HCT116 (cell line): ENCODE results near the gene TENM3. TPM values are rescaled to one million over a fixed set of nuclear protein-coding genes. Genes with fewer than 3 reads are reported as not detected.

Experiments used
- ATAC-seq: fragments of 200-7000 bp; cut with Tn5 transposase; 2 replicates; pipeline ENCODE4 v1.9.1; 2020; ENCODE audit warnings: mild to moderate bottlenecking, moderate library complexity
- BruUV-seq: library from RNA; stranded (reverse); fragments of 400-500 nt; replicated peaks from 2 replicates; lab custom pipeline; 2021; lab: Mats Ljungman, UMichigan
- CTCF ChIA-PET: fragments of 300-600 bp; sonication (Branson Sonifier 250); formaldehyde crosslinking; loops from one replicate; lab custom pipeline; 2021; ENCODE audit warnings: antibody characterized with exemption; lab: Charles Lee
- POLR2A ChIA-PET: fragments of 300-600, 350-600 bp; sonication (Branson Sonifier 250); formaldehyde crosslinking; loops from one replicate; lab custom pipeline; 2021; ENCODE audit warnings: antibody characterized with exemption; lab: Charles Lee
- RAD21 ChIA-PET, 2 experiments: fragments of 300-600 bp; sonication (Branson Sonifier 250); formaldehyde crosslinking; loops; one replicate each; lab custom pipeline; 2023; ENCODE audit warnings: low total read pairs in 2 of 2; ENCODE audit not compliant: uncharacterized antibody in 2 of 2, unreplicated experiment in 2 of 2, low non-redundant PET in 1 of 2; lab: Charles Lee
- DNase-seq: peaks from one replicate; pipeline ENCODE4 v3.0.0-alpha.2; 2010; ENCODE audit warnings: low read depth, low spot score
- H2AFZ ChIP-seq: fragments of 200-600 bp; shearing (Covaris generic), sonication (generic); 2 replicates; pipeline ENCODE4 v1.6.1; 2017; ENCODE audit warnings: low read depth, mixed run types, mixed read lengths, antibody characterized with exemption, low read length; ENCODE audit not compliant: poor library complexity, severe bottlenecking
- H3K27ac ChIP-seq: 2 replicates; pipeline ENCODE4 v1.5.1; 2012; ENCODE audit warnings: low read depth, low read length
- H3K27me3 ChIP-seq: fragments of 200-600 bp; sonication (generic); 2 replicates; pipeline ENCODE4 v1.6.1; 2016; ENCODE audit warnings: mixed run types, low read length, mixed read lengths; ENCODE audit not compliant: insufficient read depth
- H3K36me3 ChIP-seq, 2 experiments: fragments of 200-500 bp in 1 of 2; fragments of 200-600 bp in 1 of 2; sonication (Bioruptor generic) in 1 of 2; sonication (generic) in 1 of 2; 2 replicates each; pipeline versions ENCODE4 v1.5.1 to v1.6.1; 2014 to 2016; ENCODE audit warnings: low read length in 2 of 2, inconsistent platforms in 1 of 2, mixed read lengths in 1 of 2, mixed run types in 1 of 2; ENCODE audit not compliant: insufficient read depth in 2 of 2, control insufficient read depth in 1 of 2
- H3K4me1 ChIP-seq, 2 experiments: fragments of 200-600 bp in 1 of 2; sonication (generic) in 1 of 2; 2 replicates each; pipeline versions ENCODE4 v1.5.1 to v1.6.1; 2012 to 2017; ENCODE audit warnings: low read length in 2 of 2, inconsistent platforms in 1 of 2, mild to moderate bottlenecking in 1 of 2, mixed read lengths in 1 of 2, mixed run types in 1 of 2, moderate library complexity in 1 of 2; ENCODE audit not compliant: insufficient read depth in 2 of 2, control insufficient read depth in 1 of 2
- H3K4me2 ChIP-seq: fragments of 200-600 bp; sonication (generic); 2 replicates; pipeline ENCODE4 v1.6.1; 2017; ENCODE audit warnings: mixed run types, low read length, mixed read lengths
- H3K4me3 ChIP-seq, 2 experiments: fragments of 200-600 bp in 1 of 2; sonication (generic) in 1 of 2; replicated peaks in 1 of 2; 2 replicates each; pipeline ENCODE4 v1.5.1; 2011 to 2016; ENCODE audit warnings: low read length in 2 of 2, control low read depth in 1 of 2, low read depth in 1 of 2, mild to moderate bottlenecking in 1 of 2, mixed read lengths in 1 of 2, mixed run types in 1 of 2
- H3K79me2 ChIP-seq: fragments of 200-600 bp; sonication (generic); 2 replicates; pipeline ENCODE4 v1.6.1; 2017; ENCODE audit warnings: mild to moderate bottlenecking, mixed run types, low read length, moderate library complexity, mixed read lengths; ENCODE audit not compliant: insufficient read depth
- H3K9ac ChIP-seq: fragments of 200-600 bp; sonication (generic); 2 replicates; pipeline ENCODE4 v1.6.1; 2016; ENCODE audit warnings: low read length, mixed read lengths
- H3K9me2 ChIP-seq: fragments of 200-600 bp; sonication (generic), shearing (Covaris generic); 2 replicates; pipeline ENCODE4 v1.6.1; 2017; ENCODE audit warnings: mixed run types, mild to moderate bottlenecking, moderate library complexity; ENCODE audit not compliant: insufficient read depth
- H3K9me3 ChIP-seq, 2 experiments: fragments of 200-500 bp in 1 of 2; fragments of 200-600 bp in 1 of 2; sonication (Bioruptor generic) in 1 of 2; sonication (generic) in 1 of 2; 2 replicates each; pipeline ENCODE4 v1.6.1; 2014 to 2017; ENCODE audit warnings: low read length in 2 of 2, mixed read lengths in 2 of 2, inconsistent platforms in 1 of 2, low read depth in 1 of 2, mild to moderate bottlenecking in 1 of 2, mixed run types in 1 of 2, moderate library complexity in 1 of 2; ENCODE audit not compliant: control insufficient read depth in 1 of 2, insufficient read depth in 1 of 2
- H4K20me1 ChIP-seq: fragments of 200-600 bp; sonication (generic), shearing (Covaris generic); 2 replicates; pipeline ENCODE4 v1.6.1; 2017; ENCODE audit warnings: mixed run types, mild to moderate bottlenecking, moderate library complexity; ENCODE audit not compliant: insufficient read depth
- CEBPB ChIP-seq: IDR thresholded peaks from 2 replicates; pipeline ENCODE4 v1.6.1; 2012; ENCODE audit warnings: low read depth
- ELF1 ChIP-seq: IDR thresholded peaks from 2 replicates; pipeline ENCODE4 v1.6.1; 2012; ENCODE audit warnings: low read depth, borderline replicate concordance
- EZH2 ChIP-seq: fragments of 200-600 bp; sonication (generic); IDR thresholded peaks from 2 replicates; pipeline ENCODE4 v1.6.1; 2017; ENCODE audit warnings: antibody characterized with exemption, mixed run types
- EZH2phosphoT487 ChIP-seq: fragments of 200-600 bp; IDR thresholded peaks from 2 replicates; pipeline ENCODE4 v1.6.1; 2018; ENCODE audit warnings: antibody characterized with exemption, borderline replicate concordance
- MAX ChIP-seq: IDR thresholded peaks from 2 replicates; pipeline ENCODE4 v1.6.1; 2012
- POLR2A ChIP-seq: IDR thresholded peaks from 2 replicates; pipeline ENCODE4 v1.7.0; 2011; ENCODE audit warnings: borderline replicate concordance; ENCODE audit not compliant: insufficient read depth, insufficient read length; ENCODE audit errors: extremely low read depth
- POLR2AphosphoS5 ChIP-seq: IDR thresholded peaks from 2 replicates; pipeline ENCODE4 v1.6.1; 2011; ENCODE audit warnings: mild to moderate bottlenecking, low read depth, low read length, moderate library complexity
- RAD21 ChIP-seq: IDR thresholded peaks from 2 replicates; pipeline ENCODE4 v1.6.1; 2012; ENCODE audit warnings: low read depth, mild to moderate bottlenecking
- SIN3A ChIP-seq: IDR thresholded peaks from 2 replicates; pipeline ENCODE4 v1.6.1; 2012; ENCODE audit warnings: low read depth
- SP1 ChIP-seq: IDR thresholded peaks from 2 replicates; pipeline ENCODE4 v1.6.1; 2012; ENCODE audit warnings: low read depth
- SRF ChIP-seq: IDR thresholded peaks from 2 replicates; pipeline ENCODE4 v1.6.1; 2012; ENCODE audit warnings: low read depth
- TCF7L2 ChIP-seq: IDR thresholded peaks from 2 replicates; pipeline ENCODE4 v1.7.0; 2011; ENCODE audit warnings: borderline replicate concordance, inconsistent platforms; ENCODE audit not compliant: insufficient read depth, insufficient read length; ENCODE audit errors: extremely low read depth
- YY1 ChIP-seq: IDR thresholded peaks from 2 replicates; pipeline ENCODE4 v1.6.1; 2011; ENCODE audit warnings: low read length, low read depth, moderate library complexity, mild to moderate bottlenecking; ENCODE audit not compliant: insufficient replicate concordance; ENCODE audit errors: extremely low read depth
- ZFX ChIP-seq: fragments of 450-650 bp; IDR thresholded peaks from 2 replicates; pipeline ENCODE4 v1.6.1; 2017
- intact Hi-C: fragments of 100-400 bp; cut with micrococcal nuclease; formaldehyde crosslinking; loops from 2 replicates; pipeline ENCODE4 v1.10.0; 2022
- total RNA-seq: library from RNA; stranded (reverse); gene quantifications from one replicate; pipeline ENCODE4 v1.2.1, GENCODE V29; 2021; ENCODE audit not compliant: unreplicated experiment
- TF ChIP-seq, protein P1 (sequence below): IDR thresholded peaks from 2 replicates; pipeline ENCODE4 v1.6.1; 2012; ENCODE audit warnings: low read depth
- TF ChIP-seq, protein P2 (sequence below): IDR thresholded peaks from 2 replicates; pipeline ENCODE4 v1.6.1; 2011; ENCODE audit warnings: mild to moderate bottlenecking, low read length, moderate library complexity; ENCODE audit not compliant: insufficient replicate concordance; ENCODE audit errors: extremely low read depth

The TENM3 gene
- total RNA-seq, 1 experiment from 2014 or later: 0.54 TPM

DNA sequence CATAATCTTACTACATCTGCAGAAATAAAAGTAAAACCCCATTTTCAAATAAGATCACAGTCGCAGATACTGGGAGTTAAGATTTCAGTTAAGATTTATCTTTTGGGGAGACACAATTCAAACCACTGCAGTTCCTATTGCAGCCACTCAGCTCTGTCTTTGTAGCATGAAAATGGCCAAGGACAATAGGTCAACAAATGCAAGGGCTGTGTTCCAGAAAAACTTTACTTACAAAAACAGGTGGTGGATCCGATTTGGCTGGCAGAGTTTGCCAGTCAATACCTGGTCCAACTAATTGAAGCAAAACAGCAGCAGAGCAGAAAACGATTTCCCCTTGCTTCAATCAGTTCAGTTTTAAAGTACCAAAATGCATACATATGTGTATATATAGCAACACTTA lies 77.4 kb downstream of the TENM3 start:
- ATAC-seq (no peak), DNase-seq (no peak)
- Histone ChIP-seq H3K36me3 (no peaks in the 10 kb centered on the region), H4K20me1 (no peaks in the 10 kb centered on the region; the same call in 1 of the 2 replicates), H3K9me3 (0 out of 4 replicates have a peak, but pooled peaks cover 0 to under 1% of the 10 kb centered on the region in 2 experiments), H3K9ac (no peak overlapping the region), H3K9me2 (no peaks in the 10 kb centered on the region), H3K27ac (no peak overlapping the region), H3K79me2 (no peaks in the 10 kb centered on the region), H3K4me3 (no peak overlapping the region), H3K4me1 (no peaks in the 10 kb centered on the region), H3K4me2 (no peak overlapping the region), H3K27me3 (no peaks in the 10 kb centered on the region), H2AFZ (no peak overlapping the region)
- TF ChIP-seq SIN3A (no peak), EZH2phosphoT487 (no peak), SP1 (no peak), SRF (no peak), YY1 (no peak), TCF7L2 (no peak), POLR2AphosphoS5 (no peak), RAD21 (no peak), ELF1 (no peak), EZH2 (no peak), POLR2A (no peak), ZFX (no peak), CEBPB (no peak), MAX (no peak)
- TF ChIP-seq, protein P1, sequence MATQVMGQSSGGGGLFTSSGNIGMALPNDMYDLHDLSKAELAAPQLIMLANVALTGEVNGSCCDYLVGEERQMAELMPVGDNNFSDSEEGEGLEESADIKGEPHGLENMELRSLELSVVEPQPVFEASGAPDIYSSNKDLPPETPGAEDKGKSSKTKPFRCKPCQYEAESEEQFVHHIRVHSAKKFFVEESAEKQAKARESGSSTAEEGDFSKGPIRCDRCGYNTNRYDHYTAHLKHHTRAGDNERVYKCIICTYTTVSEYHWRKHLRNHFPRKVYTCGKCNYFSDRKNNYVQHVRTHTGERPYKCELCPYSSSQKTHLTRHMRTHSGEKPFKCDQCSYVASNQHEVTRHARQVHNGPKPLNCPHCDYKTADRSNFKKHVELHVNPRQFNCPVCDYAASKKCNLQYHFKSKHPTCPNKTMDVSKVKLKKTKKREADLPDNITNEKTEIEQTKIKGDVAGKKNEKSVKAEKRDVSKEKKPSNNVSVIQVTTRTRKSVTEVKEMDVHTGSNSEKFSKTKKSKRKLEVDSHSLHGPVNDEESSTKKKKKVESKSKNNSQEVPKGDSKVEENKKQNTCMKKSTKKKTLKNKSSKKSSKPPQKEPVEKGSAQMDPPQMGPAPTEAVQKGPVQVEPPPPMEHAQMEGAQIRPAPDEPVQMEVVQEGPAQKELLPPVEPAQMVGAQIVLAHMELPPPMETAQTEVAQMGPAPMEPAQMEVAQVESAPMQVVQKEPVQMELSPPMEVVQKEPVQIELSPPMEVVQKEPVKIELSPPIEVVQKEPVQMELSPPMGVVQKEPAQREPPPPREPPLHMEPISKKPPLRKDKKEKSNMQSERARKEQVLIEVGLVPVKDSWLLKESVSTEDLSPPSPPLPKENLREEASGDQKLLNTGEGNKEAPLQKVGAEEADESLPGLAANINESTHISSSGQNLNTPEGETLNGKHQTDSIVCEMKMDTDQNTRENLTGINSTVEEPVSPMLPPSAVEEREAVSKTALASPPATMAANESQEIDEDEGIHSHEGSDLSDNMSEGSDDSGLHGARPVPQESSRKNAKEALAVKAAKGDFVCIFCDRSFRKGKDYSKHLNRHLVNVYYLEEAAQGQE: no peak
- TF ChIP-seq, protein P2, sequence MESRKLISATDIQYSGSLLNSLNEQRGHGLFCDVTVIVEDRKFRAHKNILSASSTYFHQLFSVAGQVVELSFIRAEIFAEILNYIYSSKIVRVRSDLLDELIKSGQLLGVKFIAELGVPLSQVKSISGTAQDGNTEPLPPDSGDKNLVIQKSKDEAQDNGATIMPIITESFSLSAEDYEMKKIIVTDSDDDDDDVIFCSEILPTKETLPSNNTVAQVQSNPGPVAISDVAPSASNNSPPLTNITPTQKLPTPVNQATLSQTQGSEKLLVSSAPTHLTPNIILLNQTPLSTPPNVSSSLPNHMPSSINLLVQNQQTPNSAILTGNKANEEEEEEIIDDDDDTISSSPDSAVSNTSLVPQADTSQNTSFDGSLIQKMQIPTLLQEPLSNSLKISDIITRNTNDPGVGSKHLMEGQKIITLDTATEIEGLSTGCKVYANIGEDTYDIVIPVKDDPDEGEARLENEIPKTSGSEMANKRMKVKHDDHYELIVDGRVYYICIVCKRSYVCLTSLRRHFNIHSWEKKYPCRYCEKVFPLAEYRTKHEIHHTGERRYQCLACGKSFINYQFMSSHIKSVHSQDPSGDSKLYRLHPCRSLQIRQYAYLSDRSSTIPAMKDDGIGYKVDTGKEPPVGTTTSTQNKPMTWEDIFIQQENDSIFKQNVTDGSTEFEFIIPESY: no peak
- intact Hi-C loops: no loop called here
- POLR2A ChIA-PET: no interaction called here
- CTCF ChIA-PET: no interaction called here
- BruUV-seq: no TSS peak
- RAD21 ChIA-PET: no interaction called here
